Left cardiac atrium (tissue), 4 donors: ENCODE measurements around the gene SLC24A5. TPM values are rescaled to one million over a fixed set of nuclear protein-coding genes. Genes with fewer than 3 reads are reported as not detected.

Experiments
- ATAC-seq, 2 donors: fragments of 200-7000 bp; cut with Tn5 transposase; one replicate each; pipeline ENCODE4 v1.9.1; 2020; ENCODE audit warnings: mild to moderate bottlenecking in 2 of 2, moderate library complexity in 2 of 2
- DNase-seq: peaks from one replicate; pipeline ENCODE4 v3.0.0-alpha.2; 2020
- intact Hi-C, 2 donors: fragments of 100-400 bp; cut with DNase I; formaldehyde crosslinking; loops; one replicate each; pipeline versions ENCODE4 v1.14.1 to v1.15.1; 2022 to 2023
- total RNA-seq, 2 donors: library from RNA; stranded (reverse); fragmentation: NEBNext Ultra II Directional; extraction: Animal tissue kit (Norgen Biotek cat#: 25700); gene quantifications; one replicate each; pipeline ENCODE4 v1.2.1, GENCODE V29; 2021
- donor health status: DM: no; HTN: yes; CAD: no.
- donor health status: DM: no; HTN: yes; CAD: no; lungs with severe emphysema.
- donor health status: DM: yes; HTN: yes; CAD: no.
- donor health status: Dilated cardiomyopathy.

SLC24A5 gene
- total RNA-seq, 2 donors from 2014 or later, result not detected

DNA sequence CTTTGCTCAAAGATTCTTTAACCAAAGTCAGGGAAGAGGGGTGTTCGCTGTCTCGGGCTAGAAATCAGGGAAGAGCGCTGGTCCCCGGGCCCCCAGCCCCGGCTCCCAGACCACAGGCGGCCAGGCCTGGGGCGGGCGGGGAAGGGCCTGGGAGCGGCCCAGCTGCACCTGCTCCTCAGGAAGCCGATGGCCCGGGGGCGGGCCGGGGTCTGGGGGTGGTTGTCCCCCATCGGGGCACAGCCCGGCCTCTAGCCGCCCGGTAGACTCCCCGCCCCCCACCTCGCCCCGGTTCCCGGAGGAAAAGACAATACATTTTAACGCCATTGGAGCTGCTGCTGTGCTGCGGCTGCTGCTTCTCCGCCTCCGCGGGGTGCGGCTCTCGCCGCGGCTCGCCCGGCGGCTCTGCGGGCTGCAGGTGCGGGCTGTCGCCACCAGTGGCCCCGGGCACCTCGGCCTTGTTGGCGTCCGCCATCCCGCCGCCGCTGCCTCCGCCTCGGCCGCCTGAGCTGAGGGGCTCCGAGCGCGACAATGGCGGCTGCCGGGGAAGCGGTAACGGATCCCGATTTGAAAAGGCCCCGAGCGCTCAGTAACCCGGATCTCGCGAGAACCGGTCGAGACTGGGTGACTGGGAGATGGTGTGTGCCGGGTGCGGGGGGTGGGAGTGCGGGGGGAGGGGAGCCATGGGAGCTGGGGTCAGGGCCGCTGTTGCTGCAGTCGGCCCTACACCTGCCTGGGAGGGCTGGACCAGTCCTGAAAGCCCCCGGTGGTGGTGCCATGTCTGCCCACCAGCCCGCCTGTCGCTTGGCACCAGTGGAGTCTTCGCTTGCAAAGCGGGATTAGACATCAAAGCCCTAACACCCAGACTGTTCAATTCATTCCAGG lies 57.2 kb downstream of the SLC24A5 start, which contains the start of gene MYEF2:
TSS of gene MYEF2 (minus strand) at position 530 of the 882 bp plus-strand sequence. CDS start at position 472, 58 bp downstream.
- intact Hi-C loops, result no loop called here
- DNase-seq (peak; percentile 84), ATAC-seq (peak; percentile 93 to 94)

DNA sequence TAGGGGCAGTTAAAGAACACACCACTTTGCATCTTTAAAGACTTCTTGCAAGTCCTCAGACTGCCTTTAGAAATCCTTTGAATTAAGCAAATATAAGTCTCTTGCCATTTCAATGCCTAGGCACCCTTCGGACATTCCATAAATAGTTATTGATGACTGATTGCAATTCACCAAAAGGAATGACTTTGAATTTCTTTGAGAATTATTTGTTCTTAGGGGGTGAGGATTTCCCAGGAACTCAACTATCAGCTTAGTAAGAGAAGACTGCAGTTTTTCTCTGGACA lies 57.8 kb downstream of the SLC24A5 start:
- ATAC-seq (no peak), DNase-seq (no peak)
- intact Hi-C loops, result no loop called here

DNA sequence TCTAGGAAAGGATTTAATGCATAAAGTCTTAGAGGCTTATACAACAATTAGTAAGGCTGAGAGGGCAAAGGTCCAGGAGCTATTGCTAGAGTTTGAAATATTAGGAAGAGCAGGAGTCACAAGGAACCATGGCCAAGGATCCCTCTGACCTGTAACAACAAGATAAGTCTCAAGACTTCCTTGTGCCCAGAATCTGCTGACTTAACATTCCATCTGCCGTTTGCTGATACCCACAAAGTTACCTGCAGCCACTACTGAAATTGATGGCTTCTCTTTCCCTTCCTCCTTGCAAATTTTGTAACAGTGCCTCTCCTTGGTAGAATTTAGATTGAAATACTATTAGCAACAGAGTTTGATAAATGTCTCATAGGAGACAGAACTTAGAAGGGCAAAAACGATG lies 62.0 kb downstream of the SLC24A5 start:
- ATAC-seq (no peak), DNase-seq (no peak)
- intact Hi-C loops, result no loop called here

DNA sequence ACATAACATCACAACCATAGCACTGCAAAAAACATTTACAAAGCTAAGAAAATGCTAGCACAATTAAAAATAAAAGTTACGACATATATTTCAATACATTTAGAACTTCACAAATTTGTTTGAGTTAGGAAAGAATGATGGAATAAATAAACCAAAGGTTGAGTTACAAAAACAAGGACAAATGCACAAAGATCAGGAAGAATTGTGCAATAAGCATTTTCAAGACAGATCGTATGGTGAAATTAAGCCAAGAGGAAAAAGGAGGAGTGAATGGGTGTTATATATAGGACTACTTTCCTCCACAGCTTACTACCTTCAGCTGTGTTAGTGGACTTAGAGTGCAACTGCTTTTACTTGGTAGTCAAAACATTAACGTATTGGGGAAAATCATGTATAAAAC lies 64.7 kb downstream of the SLC24A5 start:
- DNase-seq, result no peak
- intact Hi-C loops, result no loop called here
- no peak for ATAC-seq

DNA sequence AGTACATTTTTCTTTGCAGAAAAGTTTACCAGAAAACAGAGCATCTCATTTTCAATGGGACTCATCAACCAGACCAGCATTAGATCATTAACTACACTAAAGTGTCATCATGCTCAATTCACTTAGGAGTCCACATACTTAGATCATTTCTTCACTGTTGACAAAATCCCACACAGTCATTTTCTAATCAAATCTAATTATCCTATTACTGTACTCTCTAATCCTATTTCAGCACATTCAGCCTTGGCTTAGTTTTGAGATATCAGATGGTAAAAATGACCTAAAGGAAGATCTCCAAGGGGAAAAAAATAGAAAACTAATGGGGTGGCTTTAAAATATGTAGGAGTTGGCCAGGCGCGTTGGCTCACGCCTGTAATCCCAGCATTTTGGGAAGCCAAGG lies 65.5 kb downstream of the SLC24A5 start:
- no peak for DNase-seq
- no peak for ATAC-seq
- intact Hi-C loops, result no loop called here

DNA sequence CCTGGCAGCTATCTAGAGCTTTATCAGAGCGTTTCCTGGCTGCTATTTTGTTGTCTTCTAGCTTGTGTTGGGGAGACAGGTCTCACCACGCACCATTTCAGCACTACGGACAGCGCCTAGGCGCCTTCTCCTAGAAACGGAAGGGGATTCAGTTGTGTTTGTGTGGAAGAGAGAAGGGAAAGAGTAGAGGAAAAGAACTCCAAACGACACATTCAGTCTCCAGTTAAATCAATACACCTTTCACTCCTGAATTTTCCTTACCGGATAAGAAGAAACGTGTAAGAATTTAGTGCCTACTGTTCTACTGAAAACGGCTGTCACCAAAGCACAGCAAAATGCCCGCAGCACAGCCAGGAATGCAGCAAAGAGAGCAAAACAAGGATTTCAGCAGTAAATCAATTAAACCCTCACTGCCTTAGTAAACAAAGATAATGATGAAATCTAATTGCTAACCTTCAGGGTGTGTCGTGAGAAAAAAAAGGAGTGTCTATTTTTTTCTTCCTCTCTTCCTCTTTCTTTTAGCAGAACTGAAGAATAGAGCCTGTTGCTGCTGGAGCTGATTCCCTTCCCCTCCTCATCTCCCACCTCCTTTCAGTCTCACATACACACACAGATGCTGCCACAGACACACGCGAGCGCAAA lies 70.3 kb downstream of the SLC24A5 start:
- DNase-seq, result peak; percentile 77
- ATAC-seq, result peak; percentile 50 to 55
- intact Hi-C loops, result no loop called here

DNA sequence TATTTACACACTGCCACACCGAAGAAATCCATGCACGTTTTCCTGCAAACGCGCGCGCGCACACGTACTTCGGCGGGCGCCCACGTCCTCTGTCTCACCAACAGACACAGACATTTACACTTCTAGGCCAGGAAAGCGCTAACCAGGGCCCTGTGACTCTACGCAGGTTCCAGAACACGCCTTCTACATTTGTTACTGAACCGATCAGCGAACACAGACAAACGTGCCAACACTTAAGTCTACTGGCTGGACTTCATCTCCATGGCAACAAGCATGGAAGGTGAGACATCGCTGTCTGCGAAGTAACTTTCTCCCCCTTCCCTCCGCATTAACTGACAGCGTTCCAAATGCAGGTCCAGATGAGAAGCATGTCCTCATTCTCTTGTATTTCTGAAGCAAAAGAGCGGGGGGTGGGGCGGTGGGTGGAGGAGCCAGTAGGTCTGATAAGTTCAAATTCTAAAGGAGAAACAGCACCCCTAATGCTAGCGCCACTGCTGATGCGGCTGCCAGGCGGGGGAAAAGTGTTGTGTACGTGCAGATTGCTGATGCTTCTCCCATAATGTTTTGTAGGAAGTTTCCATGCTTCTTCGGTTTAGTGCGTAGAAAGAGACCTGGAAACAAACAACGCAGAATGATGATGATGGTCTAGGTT lies 70.9 kb downstream of the SLC24A5 start, which contains the start of gene CTXN2:
TSS of gene CTXN2 (plus strand) at position 92 of the 652 bp plus-strand sequence. CDS start 9,636 bp downstream, outside the sequence.
- intact Hi-C loops, result no loop called here
- no peak for ATAC-seq
- no peak for DNase-seq

Other genes starting within 250 kb of the SLC24A5 start
- gene MYEF2, start 57.3 kb downstream of the SLC24A5 start, total RNA-seq, result 10 to 100 TPM in 1 of 2 donors, 1 to 10 TPM in 1; 6.3 to 13.4 TPM
- not detected for gene CTXN2, start 70.7 kb downstream of the SLC24A5 start, total RNA-seq
- not detected for gene SLC12A1, start 85.3 kb downstream of the SLC24A5 start, total RNA-seq
- gene DUT, start 210.4 kb downstream of the SLC24A5 start, total RNA-seq, result 10 to 100 TPM; 76.6 to 83.6 TPM